C4-2B (cell line): Measurements from ENCODE around the gene ANKRD6.

ENCODE experiments used
- H3K27ac ChIP-seq: fragments of 450-650 bp; 2 replicates; pipeline ENCODE4 v1.5.1; 2017
- CTCF ChIP-seq: fragments of 450-650 bp; conservative IDR thresholded peaks from 2 replicates; pipeline ENCODE4 v1.5.1; 2017; ENCODE audit warnings: mild to moderate bottlenecking
- ZFX ChIP-seq: fragments of 450-650 bp; IDR thresholded peaks from 2 replicates; pipeline ENCODE4 v1.6.1; 2017

The ANKRD6 gene

GRCh38 chr6:89539779-89540178 is 106.8 kb downstream of the ANKRD6 start:
- H3K27ac ChIP-seq, result no peak overlapping the region
- TF ChIP-seq CTCF, result no peak
- TF ChIP-seq ZFX, result no peak

GRCh38 chr6:89542081-89542857 is 109.3 kb downstream of the ANKRD6 start:
- TF ChIP-seq ZFX (no peak), CTCF (no peak)
- H3K27ac ChIP-seq, result no peak overlapping the region

GRCh38 chr6:89542866-89543265 is 109.9 kb downstream of the ANKRD6 start:
- TF ChIP-seq CTCF, result no peak
- no peak overlapping the region for H3K27ac ChIP-seq

- TF ChIP-seq CTCF, result no peak
- no peak for TF ChIP-seq ZFX
- H3K27ac ChIP-seq, result no peak overlapping the region
These were observed 114.3 kb downstream of the ANKRD6 start for GRCh38 chr6:89547281-89547680.

GRCh38 chr6:89553431-89553830 is 120.5 kb downstream of the ANKRD6 start:
- H3K27ac ChIP-seq, result no peak overlapping the region
- TF ChIP-seq CTCF (no peak), ZFX (no peak)

GRCh38 chr6:89554106-89554505 is 121.2 kb downstream of the ANKRD6 start:
- no peak for TF ChIP-seq ZFX
- no peak for TF ChIP-seq CTCF
- H3K27ac ChIP-seq, result no peak overlapping the region

GRCh38 chr6:89555031-89555430 is 122.1 kb downstream of the ANKRD6 start:
- TF ChIP-seq CTCF, result no peak
- no peak for TF ChIP-seq ZFX
- H3K27ac ChIP-seq, result no peak overlapping the region
